HG02943 (cell line): ENCODE data around the gene CACUL1.
"Not testable (repeated sequence)": the region's sequence is repeated elsewhere in the genome, so short reads cannot be mapped to it uniquely, and the experiment has no call there.

Source experiments
- ATAC-seq: cut with Tn5 transposase; IDR thresholded peaks from one replicate; pipeline ENCODE4 v1.9.1; 2021; ENCODE audit warnings: mild to moderate bottlenecking, low read depth, moderate library complexity; ENCODE audit not compliant: unreplicated experiment

The CACUL1 gene

GRCh38 chr10:118662228-118663035 lies 92.3 kb downstream of the CACUL1 start:
- no peak for ATAC-seq

- no peak for ATAC-seq
These were observed 96.0 kb downstream of the CACUL1 start for GRCh38 chr10:118658762-118659161.

- not testable (repeated sequence) for ATAC-seq
These were observed 96.6 kb downstream of the CACUL1 start for GRCh38 chr10:118658168-118658567.

GRCh38 chr10:118645294-118645693 lies 109.5 kb downstream of the CACUL1 start:
- ATAC-seq: not testable (repeated sequence)

GRCh38 chr10:118642228-118642627 lies 112.5 kb downstream of the CACUL1 start:
- ATAC-seq: no peak

- no peak for ATAC-seq
These were observed 116.1 kb downstream of the CACUL1 start for GRCh38 chr10:118638680-118639079.

GRCh38 chr10:118635674-118636402 lies 118.9 kb downstream of the CACUL1 start:
- ATAC-seq: no peak

- no peak for ATAC-seq
These were observed 121.0 kb downstream of the CACUL1 start for GRCh38 chr10:118633786-118634185.

- no peak for ATAC-seq
These were observed 125.6 kb downstream of the CACUL1 start for GRCh38 chr10:118629211-118629610.

- ATAC-seq: no peak
These were observed 126.4 kb downstream of the CACUL1 start for GRCh38 chr10:118628397-118628796.

GRCh38 chr10:118626953-118627352 lies 127.8 kb downstream of the CACUL1 start:
- no peak for ATAC-seq
